CD14-positive monocyte (primary cell): ENCODE data around the gene LYL1. TPM values are rescaled to one million over a fixed set of nuclear protein-coding genes. Genes with fewer than 3 reads are reported as not detected.

Source experiments
- DNase-seq, 3 donors: peaks; one replicate each; pipeline ENCODE4 v3.0.0-alpha.2; 2011 to 2022
- H2AFZ ChIP-seq: 2 replicates; pipeline ENCODE4 v1.6.0; 2012; ENCODE audit warnings: mild to moderate bottlenecking, low read depth, low read length, inconsistent platforms; ENCODE audit not compliant: insufficient read depth, poor library complexity, severe bottlenecking
- H3K27ac ChIP-seq, 2 donors: 1 replicate in 1 of 2; 2 replicates in 1 of 2; pipeline ENCODE4 v1.5.1; 2012 to 2013; ENCODE audit warnings: low read length in 2 of 2, control low read depth in 1 of 2, inconsistent platforms in 1 of 2, low read depth in 1 of 2, mild to moderate bottlenecking in 1 of 2
- H3K27me3 ChIP-seq, 2 donors: one replicate each; pipeline versions ENCODE4 v1.6.0 to v1.6.1; 2011 to 2013; ENCODE audit warnings: low read length in 2 of 2; ENCODE audit not compliant: control insufficient read depth in 2 of 2, insufficient read depth in 2 of 2
- H3K36me3 ChIP-seq, 2 donors: replicated peaks in 1 of 2; 1 replicate in 1 of 2; 2 replicates in 1 of 2; pipeline versions ENCODE4 v1.5.1 to v1.6.1; 2012 to 2013; ENCODE audit warnings: low read length in 2 of 2, control low read depth in 1 of 2, inconsistent platforms in 1 of 2, mild to moderate bottlenecking in 1 of 2; ENCODE audit not compliant: insufficient read depth in 2 of 2, control insufficient read depth in 1 of 2
- H3K4me1 ChIP-seq, 2 donors: 1 replicate in 1 of 2; 2 replicates in 1 of 2; pipeline versions ENCODE4 v1.5.1 to v1.6.1; 2012 to 2013; ENCODE audit warnings: low read length in 2 of 2, control low read depth in 1 of 2, inconsistent platforms in 1 of 2, mild to moderate bottlenecking in 1 of 2, moderate library complexity in 1 of 2; ENCODE audit not compliant: insufficient read depth in 2 of 2, control insufficient read depth in 1 of 2
- H3K4me2 ChIP-seq: replicated peaks from 2 replicates; pipeline ENCODE3; 2012; ENCODE audit warnings: low read length, moderate library complexity, mild to moderate bottlenecking; ENCODE audit not compliant: poor library complexity, severe bottlenecking; ENCODE audit errors: extremely low read depth
- H3K4me3 ChIP-seq, 3 experiments: fragments of 200-600 bp in 1 of 3; sonication (generic) in 1 of 3; replicated peaks in 1 of 3; 1 replicate in 2 of 3; 2 replicates in 1 of 3; pipeline ENCODE4 v1.5.1; 2011 to 2013; ENCODE audit warnings: low read length in 3 of 3, mild to moderate bottlenecking in 3 of 3, control low read depth in 2 of 3, low read depth in 2 of 3, inconsistent platforms in 1 of 3, moderate library complexity in 1 of 3
- H3K79me2 ChIP-seq: 2 replicates; pipeline ENCODE4 v1.6.0; 2012; ENCODE audit warnings: mild to moderate bottlenecking, control low read depth, inconsistent platforms, low read length, moderate library complexity; ENCODE audit not compliant: insufficient read depth
- H3K9ac ChIP-seq: 2 replicates; pipeline ENCODE4 v1.6.0; 2017; ENCODE audit warnings: low read length, mild to moderate bottlenecking; ENCODE audit not compliant: insufficient read depth, poor library complexity, severe bottlenecking
- H3K9me3 ChIP-seq, 2 donors: replicated peaks in 1 of 2; 1 replicate in 1 of 2; 2 replicates in 1 of 2; pipeline versions ENCODE4 v1.5.1 to v1.6.1; 2012 to 2013; ENCODE audit warnings: low read length in 2 of 2, control low read depth in 1 of 2; ENCODE audit not compliant: control insufficient read depth in 1 of 2, insufficient read depth in 1 of 2
- H4K20me1 ChIP-seq: 2 replicates; pipeline ENCODE4 v1.6.0; 2012; ENCODE audit warnings: mild to moderate bottlenecking, low read length, control low read depth, moderate library complexity; ENCODE audit not compliant: insufficient read depth
- H3K27ac Mint-ChIP-seq, 7 donors: one replicate each; pipeline ENCODE4 v1.8.0; 2020; ENCODE audit warnings: mild to moderate bottlenecking in 7 of 7, mixed read lengths in 7 of 7, moderate library complexity in 6 of 7, inconsistent platforms in 2 of 7
- H3K27me3 Mint-ChIP-seq, 3 donors: one replicate each; pipeline ENCODE4 v1.8.0; 2021 to 2022; ENCODE audit warnings: low read depth in 3 of 3, mild to moderate bottlenecking in 3 of 3, mixed read lengths in 3 of 3, moderate library complexity in 3 of 3, inconsistent platforms in 1 of 3
- H3K36me3 Mint-ChIP-seq, 2 donors: one replicate each; pipeline ENCODE4 v1.8.0; 2020; ENCODE audit warnings: mixed read lengths in 2 of 2, inconsistent platforms in 1 of 2, mild to moderate bottlenecking in 1 of 2
- H3K4me1 Mint-ChIP-seq: one replicate; pipeline ENCODE4 v1.8.0; 2020; ENCODE audit warnings: mild to moderate bottlenecking, mixed read lengths
- H3K4me3 Mint-ChIP-seq, 2 donors: one replicate each; pipeline ENCODE4 v1.8.0; 2020; ENCODE audit warnings: mild to moderate bottlenecking in 2 of 2, mixed read lengths in 2 of 2, moderate library complexity in 1 of 2
- H3K9me3 Mint-ChIP-seq, 7 donors: one replicate each; pipeline ENCODE4 v1.8.0; 2020 to 2022; ENCODE audit warnings: mixed read lengths in 7 of 7, mild to moderate bottlenecking in 6 of 7, moderate library complexity in 6 of 7, inconsistent platforms in 2 of 7
- WGBS: methylation state at CpG from one replicate; pipeline ENCODE4 v1.1.5; 2013; ENCODE audit warnings: missing lambda C conversion rate; ENCODE audit not compliant: insufficient coverage; 5-methylcytosine and 5-hydroxymethylcytosine counted together
- intact Hi-C, 2 donors: fragments of 100-400 bp; cut with micrococcal nuclease; formaldehyde crosslinking; loops; one replicate each; pipeline versions ENCODE4 v1.15.0 to v1.15.1; 2023
- polyA plus RNA-seq, 3 donors: library from polyadenylated mRNA; depleted of rRNA in 1 of 3; unstranded in 2 of 3; stranded (reverse) in 1 of 3; fragments of 300-500 nt in 2 of 3; fragments of >200 nt in 1 of 3; fragmentation: Illumina TruSeq in 2 of 3; gene quantifications; 1 replicate in 2 of 3; 2 replicates in 1 of 3; pipeline ENCODE4 v1.2.3, GENCODE V29; 2012 to 2021
- TF ChIP-seq, protein P1 (sequence below): fragments of 200-600 bp; IDR thresholded peaks from one replicate; pipeline ENCODE4 v1.8.0; 2022; ENCODE audit warnings: antibody characterized with exemption, mild to moderate bottlenecking

LYL1 gene
- polyA plus RNA-seq, 3 donors: 35.7 to 51.1 (median 37.1) TPM

GRCh38 chr19:13079542-13079986, 23.1 kb downstream of the LYL1 start:
- WGBS: 46% methylated on average over 11 of the region's 16 CpGs

DNA sequence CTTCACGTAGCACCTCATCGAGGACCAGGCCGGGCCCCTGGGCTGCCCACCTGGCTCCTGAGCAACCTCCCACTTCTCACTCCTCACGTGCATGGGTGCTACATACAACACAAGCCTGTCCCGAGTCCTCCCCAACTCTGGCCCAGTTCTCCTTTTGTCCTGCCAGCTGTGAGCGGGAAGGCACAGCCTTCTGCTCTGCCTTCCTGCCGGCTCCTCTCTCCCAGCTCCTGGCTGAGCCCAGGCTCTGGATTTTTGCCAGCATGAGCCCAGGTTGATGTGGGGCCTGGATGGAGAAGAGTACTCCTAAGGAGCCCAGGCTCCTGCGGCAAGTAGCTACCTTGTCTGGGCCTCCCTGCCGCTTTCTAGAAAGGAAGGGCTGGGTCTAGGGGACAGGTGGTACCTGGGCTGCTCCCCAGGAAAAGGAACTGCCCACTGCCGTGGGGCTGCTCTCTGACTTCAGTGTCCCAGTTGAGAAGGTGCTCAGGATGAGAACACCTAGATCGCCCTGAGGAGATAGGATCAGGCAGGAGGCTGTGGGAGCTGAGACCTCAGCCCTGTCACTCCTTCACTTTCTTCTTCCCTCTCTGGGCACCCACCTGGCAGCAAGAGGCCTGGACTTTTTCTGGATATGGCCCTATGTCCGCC, 23.6 kb downstream of the LYL1 start:
- Histone ChIP-seq H3K27me3 (no peaks in the 10 kb centered on the region), H3K79me2 (no peaks in the 10 kb centered on the region), H3K4me3 (no peak overlapping the region), H3K9ac (peak overlapping the region; percentile 39), H3K27ac (no peak overlapping the region), H3K4me1 (peaks cover 8 to 13% of the 10 kb centered on the region in 2 donors), H4K20me1 (no peaks in the 10 kb centered on the region), H3K9me3 (no peaks in the 10 kb centered on the region), H2AFZ (no peak overlapping the region), H3K4me2 (no peak overlapping the region), H3K36me3 (no peaks in the 10 kb centered on the region)
- WGBS: 42% methylated on average over 9 of the region's 12 CpGs
- H3K27me3 Mint-ChIP-seq: peaks cover 0 to 4% (median 3%) of the 10 kb centered on the region in 3 donors
- H3K27ac Mint-ChIP-seq: peak overlapping the region in 1 of 7 donors; percentile 41
- intact Hi-C loops: no loop called here
- peaks cover 13% of the 10 kb centered on the region for H3K4me1 Mint-ChIP-seq
- DNase-seq: no peak
- peak overlapping the region in 1 of 2 donors; percentile 35 for H3K4me3 Mint-ChIP-seq
- no peaks in the 10 kb centered on the region for H3K9me3 Mint-ChIP-seq
- peaks cover 5 to 6% of the 10 kb centered on the region in 2 donors for H3K36me3 Mint-ChIP-seq
- TF ChIP-seq, protein P1, sequence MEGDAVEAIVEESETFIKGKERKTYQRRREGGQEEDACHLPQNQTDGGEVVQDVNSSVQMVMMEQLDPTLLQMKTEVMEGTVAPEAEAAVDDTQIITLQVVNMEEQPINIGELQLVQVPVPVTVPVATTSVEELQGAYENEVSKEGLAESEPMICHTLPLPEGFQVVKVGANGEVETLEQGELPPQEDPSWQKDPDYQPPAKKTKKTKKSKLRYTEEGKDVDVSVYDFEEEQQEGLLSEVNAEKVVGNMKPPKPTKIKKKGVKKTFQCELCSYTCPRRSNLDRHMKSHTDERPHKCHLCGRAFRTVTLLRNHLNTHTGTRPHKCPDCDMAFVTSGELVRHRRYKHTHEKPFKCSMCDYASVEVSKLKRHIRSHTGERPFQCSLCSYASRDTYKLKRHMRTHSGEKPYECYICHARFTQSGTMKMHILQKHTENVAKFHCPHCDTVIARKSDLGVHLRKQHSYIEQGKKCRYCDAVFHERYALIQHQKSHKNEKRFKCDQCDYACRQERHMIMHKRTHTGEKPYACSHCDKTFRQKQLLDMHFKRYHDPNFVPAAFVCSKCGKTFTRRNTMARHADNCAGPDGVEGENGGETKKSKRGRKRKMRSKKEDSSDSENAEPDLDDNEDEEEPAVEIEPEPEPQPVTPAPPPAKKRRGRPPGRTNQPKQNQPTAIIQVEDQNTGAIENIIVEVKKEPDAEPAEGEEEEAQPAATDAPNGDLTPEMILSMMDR: no peak

More at GRCh38 chr19:13079542-13079986, 23.1 kb downstream of the LYL1 start:
- Histone ChIP-seq H3K79me2 (no peaks in the 10 kb centered on the region), H3K4me3 (no peak overlapping the region), H3K4me1 (peaks cover 8 to 13% of the 10 kb centered on the region in 2 donors), H3K9me3 (no peaks in the 10 kb centered on the region), H3K36me3 (no peaks in the 10 kb centered on the region), H3K9ac (peak overlapping the region; percentile 39), H3K4me2 (no peak overlapping the region), H4K20me1 (no peaks in the 10 kb centered on the region), H3K27me3 (no peaks in the 10 kb centered on the region), H2AFZ (peak overlapping the region; percentile 39), H3K27ac (no peak overlapping the region)
- Mint-ChIP-seq H3K36me3 (peaks cover 3 to 4% of the 10 kb centered on the region in 2 donors), H3K27me3 (peaks cover 0 to 4% (median 3%) of the 10 kb centered on the region in 3 donors), H3K27ac (peak overlapping the region in 1 of 7 donors; percentile 41), H3K4me3 (peak overlapping the region in 1 of 2 donors; percentile 35), H3K4me1 (peaks cover 13% of the 10 kb centered on the region), H3K9me3 (no peaks in the 10 kb centered on the region)
- TF ChIP-seq, protein P1: no peak
- intact Hi-C loops: no loop called here
- DNase-seq: no peak
